Activated gamma-delta T cell treated with Interleukin-2 at 50 U/mL for 16 hours (primary cell): ENCODE measurements around the gene CEMIP.
A peak's percentile ranks its signal among the peaks of the same experiment; 100 is the strongest.
"Not testable (repeated sequence)": the region's sequence is repeated elsewhere in the genome, so short reads cannot be mapped to it uniquely, and the experiment has no call there.

Source experiments
- DNase-seq: peaks from one replicate; pipeline ENCODE4 v3.0.0-alpha.2; 2020

CEMIP gene

DNA sequence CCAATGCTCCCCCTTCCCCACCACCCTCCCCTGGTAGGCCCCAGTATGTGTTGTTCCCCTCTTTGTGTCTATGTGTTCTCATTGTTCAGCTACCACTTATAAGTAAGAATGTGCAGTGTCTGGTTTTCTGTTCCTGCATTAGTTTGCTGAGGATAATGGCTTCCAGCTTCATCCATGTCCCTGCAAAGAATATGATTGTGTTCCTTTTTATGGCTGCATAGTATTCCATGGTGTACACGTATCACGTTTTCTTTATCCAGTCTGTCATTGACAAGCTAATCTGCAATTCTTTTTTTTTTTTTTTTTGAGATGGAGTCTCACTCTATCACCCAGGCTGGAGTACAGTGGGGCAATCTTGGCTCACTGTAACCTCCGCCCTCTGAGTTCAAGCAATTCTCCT is 15.9 kb upstream of the CEMIP start:
- not testable (repeated sequence) for DNase-seq

DNA sequence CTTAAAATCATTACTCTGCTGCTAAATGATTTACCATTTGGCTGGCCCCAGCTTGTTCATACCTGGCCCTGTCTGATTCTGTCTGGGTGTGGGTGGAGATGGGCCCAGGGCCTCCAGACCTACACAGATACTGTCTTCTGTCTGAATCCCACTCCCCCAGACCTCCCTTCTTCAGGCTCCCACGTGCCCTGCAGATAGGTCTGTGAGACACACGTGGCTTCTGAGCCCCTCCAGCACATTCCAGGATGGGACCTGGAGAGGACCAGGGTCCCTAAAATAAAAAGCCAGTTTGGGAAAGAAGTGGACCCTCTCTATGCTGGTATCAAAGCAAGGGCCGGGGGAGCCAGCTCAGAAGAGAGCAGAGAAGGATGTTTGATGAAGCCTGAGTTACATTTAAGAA is 14.6 kb upstream of the CEMIP start:
- DNase-seq, result no peak

DNA sequence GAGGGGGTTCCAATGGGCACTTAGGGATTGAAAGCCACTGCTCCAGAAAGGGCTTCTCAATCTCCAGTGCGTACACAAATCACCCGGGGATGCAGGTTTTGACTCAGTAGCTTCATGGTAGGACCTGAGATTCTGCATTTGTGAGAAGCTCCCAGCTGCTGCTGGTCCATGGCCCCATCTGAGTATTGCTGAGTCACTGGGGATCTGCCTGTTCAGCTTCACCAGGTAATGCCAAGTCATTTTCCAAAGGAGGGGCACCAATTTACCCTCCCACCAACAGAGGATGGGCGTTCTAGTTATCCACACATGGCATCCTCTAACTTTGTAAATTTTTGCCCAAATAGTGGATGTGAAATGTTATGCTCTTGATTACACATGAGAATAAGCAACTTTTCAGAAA is 12.9 kb upstream of the CEMIP start:
- DNase-seq, result no peak

DNA sequence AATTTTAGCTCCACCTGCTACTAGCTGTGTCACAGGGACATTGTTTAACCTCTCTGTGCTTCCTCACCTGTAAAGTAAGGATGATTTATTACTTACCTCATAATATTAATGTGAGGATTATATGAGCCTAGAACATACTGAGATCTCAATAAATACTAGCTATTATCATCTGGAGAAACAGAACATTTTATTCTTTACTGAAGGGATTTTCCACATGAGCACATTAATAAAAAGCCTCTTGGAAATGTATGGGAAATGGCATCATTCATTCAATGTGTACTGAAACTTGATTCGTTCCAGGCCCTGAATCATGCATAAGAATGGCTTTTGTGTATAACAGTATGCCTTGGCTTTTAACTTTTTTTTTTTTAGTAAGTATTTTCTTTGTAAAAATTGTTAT is 11.0 kb upstream of the CEMIP start:
- no peak for DNase-seq

DNA sequence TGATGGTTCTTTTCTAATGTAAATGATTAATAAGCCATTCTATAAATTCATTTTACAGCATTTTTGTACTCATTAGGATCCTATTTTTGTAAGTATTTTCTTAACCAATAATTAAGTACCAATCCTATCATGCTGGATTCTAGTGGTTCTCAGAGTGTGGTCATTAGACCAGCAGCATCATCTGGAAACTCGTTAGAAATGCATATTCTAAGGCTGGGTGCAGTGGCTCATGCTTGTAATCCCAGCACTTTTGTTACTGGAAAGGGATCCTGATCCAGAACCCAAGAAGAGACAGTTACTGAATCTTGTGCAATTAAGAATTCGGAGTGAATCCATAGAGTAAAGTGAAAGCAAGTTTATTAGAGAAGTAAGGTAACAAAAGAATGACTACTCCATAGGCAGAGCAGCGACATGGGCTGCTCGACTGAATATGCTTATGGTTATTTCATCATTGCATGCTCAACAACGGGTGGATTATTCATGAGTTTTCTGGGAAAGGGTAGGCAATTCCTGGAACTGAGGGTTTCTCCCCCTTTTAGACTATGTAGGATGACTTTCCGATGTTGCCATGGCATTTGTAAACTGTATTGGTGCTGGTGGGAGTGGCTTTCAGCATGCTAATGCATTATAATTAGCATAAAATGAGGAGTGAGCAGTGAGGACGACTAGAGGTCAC is 9.9 kb upstream of the CEMIP start:
- DNase-seq, result no peak

DNA sequence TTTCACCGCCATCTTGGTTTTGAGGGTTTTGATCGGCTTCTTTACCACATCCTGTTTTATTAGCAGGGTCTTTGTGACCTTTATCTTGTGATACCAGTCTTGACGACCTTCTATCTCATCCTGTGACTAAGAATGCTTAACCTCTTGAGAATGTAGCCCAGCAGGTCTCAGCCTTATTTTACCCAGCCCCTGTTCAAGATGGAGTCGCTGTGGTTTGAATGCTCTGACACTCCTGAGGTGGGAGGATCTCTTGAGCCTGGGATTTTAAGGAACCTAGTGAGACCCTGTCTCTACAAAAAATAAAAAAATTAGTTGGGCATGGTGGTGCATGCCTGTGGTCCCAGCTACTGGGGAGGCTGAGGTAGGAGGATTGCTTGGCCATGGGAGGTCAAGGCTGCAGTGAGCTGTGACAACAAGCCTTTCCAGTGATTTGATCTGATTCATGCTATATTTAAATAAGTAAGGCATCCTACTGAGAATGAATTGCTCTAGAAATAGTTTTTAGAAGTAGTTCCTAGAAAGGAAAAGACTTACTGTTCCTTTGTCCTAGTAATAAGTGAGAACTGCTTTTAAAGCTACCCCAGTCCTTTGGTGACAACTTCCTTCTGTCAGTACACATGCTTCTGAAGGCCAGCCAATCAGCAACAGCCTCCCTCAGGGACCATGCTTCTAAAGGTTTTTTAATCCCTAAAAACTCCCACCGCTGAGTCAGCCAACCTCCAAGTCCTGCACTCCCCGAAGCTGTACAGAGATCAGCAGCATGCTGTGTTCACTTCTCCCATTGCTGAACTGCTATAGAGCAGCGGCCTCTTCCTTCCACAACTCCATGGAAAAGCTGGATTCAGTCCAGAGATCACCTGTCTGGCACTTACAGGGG is 9.1 kb upstream of the CEMIP start:
- no peak for DNase-seq

DNA sequence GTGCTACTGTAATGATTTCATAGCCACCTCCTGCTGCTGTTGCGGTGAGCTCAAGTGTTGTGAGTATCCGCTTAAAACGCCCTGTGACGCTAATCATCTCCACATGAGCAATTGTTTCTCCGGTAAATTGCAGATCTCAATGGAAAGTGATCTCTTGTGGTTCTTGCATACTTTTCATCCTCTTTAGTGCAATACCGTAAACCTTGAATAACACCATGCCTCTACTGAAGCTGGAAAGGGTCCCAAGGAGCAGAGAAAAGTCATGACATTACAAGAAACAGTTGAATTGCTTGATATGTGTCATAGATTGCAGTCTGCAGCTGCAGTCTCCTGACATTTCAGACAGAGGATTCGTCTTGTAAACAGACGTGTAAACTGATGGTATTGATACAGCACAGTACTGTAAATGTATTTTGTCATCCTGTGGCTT is 6.0 kb upstream of the CEMIP start:
- no peak for DNase-seq

DNA sequence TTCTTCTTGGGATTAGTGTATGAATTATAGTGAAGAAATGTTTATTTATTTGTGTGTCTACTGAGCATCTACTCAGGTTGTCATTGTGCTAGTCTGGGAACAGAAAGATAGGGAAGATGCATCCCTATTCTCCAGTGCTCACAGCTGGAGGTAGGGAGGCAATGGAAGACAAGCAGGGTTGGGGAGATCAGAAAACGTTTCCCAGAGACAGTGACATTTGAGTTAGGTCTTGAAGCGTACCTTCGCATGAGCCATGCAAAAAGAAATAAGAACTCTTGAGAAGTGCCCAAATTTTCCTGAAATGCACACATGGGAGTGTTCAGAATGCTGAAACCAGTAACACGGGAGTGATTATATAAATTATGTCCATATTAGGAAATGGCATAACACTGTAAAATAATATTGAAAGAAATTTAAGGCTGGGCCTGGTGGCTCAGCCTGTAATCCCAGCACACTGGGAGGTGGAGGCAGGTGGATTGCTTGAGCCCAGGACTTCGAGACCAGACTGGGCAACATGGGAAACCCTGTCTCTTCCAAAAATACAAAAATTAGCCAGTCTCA is 5.3 kb upstream of the CEMIP start:
- DNase-seq, result no peak

DNA sequence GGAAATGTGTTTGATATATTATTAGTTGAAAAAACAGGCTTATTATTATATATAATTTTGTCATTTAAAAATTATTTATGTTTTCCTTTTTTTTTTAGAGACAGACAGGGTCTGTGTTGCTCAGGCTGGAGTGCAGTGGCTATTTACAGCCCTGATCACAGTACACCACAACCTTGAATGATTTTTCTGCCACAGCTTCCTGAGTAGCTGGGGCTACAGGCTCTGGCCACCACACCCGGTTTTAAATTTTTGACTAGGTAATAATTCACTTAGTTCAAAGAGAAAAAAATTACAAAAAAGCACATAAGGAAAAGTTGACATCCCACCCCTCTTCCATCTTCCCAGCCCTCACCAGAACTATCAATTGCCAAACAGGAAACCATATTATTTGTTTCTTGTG is 4.7 kb upstream of the CEMIP start:
- no peak for DNase-seq

DNA sequence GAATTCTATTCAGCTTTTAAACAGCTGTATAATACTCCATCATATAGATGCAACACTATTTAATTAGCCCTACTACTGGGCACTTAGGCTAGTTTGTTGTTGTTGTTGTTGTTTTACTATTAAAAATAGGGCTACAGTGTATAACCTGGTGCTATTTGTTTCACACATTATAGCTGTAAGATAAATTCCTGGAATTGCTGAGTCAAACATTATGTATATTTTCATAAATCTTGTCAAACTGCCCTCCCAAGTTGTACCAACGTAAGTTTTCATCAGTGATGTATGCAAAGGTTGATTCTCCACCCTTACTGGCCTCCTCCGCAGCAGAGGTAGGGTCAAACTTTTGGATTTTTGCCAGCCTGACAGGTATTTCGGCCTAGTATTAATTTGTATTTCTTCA is 3.8 kb upstream of the CEMIP start:
- no peak for DNase-seq

DNA sequence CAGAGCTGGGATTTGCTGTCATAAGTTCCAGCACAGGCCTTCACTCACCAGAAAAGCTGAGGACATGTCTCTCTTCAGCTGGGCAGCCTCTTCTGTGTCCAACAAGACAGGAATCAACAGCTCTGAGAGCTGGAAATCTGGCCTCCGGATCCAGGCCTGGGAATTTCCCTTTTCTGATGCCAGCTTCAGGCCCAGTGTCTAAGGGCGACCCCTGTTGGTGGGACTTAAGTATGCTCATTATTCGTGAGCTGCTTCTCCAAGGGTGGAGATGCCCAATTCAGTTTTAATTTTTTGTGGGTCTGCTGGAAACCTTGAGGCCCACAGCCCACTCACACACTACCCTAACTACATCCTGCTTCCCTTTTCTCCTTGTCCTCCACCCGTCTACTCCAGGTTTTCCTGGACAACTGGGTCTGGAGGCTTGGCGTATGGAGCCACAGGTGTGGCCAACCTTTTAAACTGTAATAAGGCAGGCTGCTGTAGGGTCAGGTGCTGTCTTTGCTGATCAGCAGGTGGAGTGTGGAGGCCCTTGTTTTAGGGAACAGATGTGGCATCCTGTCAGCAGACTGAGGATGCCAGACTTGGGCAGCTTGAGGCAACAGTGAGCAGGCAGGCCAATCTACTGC is 2.6 kb upstream of the CEMIP start:
- DNase-seq, result peak; percentile 55

DNA sequence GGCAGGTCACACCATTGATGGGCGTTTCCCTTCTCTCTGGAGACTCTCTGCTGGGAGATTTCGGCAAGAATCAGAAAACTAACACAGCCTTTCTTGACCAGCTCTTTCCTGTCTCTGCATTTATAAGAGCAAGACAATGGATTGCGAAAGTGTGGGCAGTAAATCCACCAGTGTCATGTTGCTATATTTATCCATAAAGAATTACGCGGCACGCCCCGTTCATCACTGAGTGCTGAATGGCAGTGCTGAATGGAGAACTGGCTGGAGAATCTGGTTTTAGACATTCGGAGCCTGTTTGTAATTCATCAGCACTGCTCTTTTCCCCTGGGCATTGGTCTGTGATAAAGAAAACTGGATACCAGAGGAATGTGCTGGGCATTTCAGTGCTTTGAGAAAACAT is 2.0 kb upstream of the CEMIP start:
- DNase-seq, result no peak

DNA sequence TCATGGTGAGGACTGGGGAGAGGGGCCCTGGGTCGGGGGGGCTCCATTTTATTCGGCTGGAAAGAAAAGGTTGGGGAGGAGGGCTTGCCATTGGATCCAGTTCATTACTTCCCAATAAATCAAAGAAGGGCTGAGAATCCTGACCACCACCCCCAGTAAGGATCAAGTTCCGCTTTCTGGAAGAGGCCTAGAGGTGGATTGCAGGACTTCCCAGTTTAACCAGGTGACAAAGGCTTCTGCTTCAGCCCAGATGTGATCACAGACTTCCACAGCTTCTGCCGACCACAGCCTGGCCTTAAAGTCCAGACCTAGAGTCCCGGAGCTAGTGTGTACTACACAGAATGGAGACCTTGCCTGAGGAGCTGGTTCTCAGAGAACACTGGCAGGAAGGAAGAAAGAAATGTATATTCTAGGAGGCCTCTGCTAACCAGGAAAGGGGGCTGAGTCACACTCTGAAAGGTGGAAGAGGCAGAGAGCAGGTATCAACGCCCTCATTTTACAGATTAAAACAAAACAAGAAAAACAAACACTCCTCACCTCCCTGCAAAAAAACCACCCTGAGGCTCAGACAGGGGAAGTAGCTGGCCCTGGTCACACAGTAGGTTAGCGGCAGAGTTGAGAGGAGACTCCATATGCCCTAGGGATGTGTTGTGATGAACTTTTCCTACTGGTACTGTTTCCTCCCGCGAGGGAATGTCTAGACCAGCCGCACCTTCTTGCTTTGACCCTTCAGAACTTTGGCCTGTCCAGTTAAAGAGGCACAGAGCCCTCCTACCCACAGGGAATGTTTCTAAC is 1.1 kb upstream of the CEMIP start:
- DNase-seq, result no peak

DNA sequence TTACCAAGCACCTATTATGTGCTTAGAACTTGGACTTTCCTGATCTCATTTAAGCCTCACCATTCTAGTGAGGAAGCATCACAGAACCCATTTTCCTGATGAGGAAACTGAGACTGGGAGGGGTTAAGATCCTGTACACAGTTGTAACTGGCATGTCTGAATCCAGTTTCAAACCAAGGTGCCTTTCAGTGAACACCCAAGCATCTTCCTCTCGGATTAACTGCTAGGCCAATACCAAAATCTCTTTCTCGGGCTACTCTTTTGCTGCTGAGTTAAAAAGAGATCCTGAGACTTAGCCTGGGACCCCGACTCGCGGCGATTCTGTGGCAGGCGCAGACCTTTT is 578 bp upstream of the CEMIP start:
- no peak for DNase-seq

DNA sequence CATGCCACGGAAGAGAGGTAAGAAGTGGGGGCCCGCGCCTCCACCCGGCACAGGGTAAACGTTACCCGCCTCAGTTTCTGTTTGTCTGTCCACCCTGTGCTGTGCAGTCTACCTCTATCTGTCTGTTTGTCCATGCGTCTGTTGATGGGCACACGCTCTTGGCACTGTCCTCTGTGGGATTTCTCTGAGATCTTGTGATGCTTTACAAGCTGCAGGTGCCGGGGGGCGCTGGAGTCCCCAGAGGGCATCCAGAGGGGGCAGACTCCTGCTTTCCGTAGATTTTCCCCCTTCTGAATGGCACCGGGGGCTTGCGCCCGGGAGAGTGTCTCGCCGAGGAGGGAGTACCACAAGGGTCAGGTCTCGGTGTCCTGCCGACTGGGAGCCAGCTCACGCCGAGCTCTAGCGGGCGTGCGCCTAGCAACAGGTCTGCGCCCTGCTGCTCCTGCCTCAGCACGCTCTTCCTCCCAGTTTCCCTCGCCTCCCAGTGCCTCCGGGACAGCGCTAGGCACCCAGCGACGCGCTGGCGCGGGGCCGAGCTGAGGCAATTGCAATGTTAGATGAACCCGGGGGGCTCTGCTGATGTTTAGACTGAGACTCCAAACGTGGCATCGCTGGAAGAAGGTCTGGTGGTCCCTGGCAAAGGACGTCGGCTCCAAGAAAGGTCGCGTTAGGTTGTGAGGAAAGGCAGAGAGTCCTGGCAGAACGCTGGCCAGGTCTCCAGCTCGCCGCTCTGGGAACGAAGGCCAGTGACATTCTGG is 667 bp downstream of the CEMIP start:
- DNase-seq, result no peak

DNA sequence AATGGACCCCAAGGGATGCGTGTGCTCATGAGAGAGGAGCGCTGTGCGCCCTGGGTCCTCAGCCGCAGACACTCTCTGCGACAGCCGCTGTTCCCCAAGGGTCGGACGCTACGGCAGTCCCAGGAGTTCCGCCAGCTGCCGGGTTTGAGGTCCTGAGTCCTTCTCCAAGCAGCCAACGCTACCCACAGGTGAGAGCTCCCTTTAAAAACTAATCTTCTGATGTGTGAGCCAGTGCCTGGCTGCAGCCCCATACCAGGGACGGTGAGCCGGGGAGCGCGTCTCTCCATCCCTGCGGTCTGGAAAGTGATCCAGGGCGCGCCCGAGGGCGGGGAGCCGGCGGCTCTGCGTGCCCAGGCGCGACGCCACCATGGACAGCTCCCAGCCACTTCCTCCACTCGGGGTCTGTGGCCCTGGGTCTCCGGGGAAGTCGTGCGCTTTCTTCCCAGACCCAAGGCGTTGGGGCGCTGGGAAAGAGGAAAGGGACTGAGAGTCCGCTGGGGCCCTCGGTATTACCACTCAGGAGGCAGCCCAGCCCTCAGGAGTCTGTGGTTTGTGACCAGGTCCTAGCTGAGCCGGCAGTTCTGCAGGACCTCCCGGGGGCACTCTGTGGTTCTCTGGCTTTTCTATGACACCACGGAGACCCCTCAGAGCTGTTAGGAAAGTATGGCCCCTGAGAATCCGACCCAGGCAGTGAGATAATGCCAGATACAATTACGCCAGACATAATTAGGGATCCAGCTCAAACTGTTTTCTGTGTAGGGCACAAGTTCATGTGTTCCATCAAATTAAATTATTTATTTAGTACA is 1.4 kb downstream of the CEMIP start:
- DNase-seq, result no peak

DNA sequence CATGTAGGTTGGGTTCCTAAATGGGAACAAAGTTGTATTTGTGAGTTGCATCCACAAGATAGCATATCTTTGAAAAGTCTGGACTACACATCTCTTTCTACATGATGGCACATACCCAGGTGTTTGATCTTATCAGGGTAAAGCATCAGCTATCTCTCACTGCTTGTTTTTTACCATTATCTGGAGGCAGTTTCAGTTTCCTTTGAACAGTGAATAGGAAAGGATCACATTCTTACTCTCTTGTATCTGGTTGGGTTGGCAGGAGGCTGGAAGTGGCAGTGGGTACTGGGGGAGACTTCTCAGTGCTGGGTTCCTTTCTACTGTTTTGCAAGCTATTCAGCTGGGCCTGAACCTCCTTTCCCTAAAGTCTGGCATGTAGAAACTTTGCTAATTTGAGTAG is 4.1 kb downstream of the CEMIP start:
- no peak for DNase-seq

DNA sequence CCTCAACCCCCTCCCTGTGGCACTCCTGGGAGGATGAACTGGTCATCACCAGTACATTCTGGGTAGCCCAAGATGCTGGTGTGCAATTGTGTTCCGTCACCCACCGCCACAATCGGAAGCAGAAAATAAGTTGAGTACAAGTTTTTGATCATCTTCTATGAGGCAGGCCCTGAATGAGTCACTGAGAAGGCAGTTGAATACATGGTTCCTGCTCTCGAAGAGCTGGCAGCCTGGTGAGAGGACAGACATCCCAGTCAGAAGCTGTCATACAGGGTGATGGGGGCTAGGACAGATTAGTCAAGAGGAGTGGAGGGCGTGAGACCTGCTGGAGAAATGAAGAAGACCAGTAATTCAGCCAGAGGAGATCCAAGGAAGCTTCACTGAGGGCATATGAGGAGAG is 6.2 kb downstream of the CEMIP start:
- DNase-seq, result no peak

DNA sequence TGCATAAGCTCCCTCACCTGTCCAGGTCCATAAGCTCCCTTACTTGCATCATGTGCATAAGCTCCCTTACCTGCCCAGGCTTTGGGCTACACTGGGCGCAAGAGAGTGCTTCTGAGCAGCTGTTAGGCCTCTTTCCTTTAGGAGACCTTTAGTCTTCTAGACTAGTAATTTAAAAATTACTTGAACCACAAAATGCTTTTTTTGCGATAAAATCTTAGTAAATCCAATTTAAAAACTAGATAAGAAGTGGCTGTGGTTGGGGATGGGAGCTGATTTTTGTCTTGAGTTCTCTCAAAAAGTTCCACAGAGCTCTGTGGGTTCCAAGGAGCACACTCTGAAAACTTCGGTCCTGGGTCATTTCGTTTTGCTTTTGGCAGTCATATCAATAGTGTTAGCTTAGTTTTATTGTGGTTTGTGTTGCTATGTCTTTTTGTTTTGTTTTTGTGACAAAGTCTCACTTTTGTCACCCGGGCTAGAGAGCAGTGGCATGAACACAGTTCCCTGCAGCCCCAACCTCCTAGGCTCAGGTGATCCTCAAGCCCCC is 6.7 kb downstream of the CEMIP start:
- no peak for DNase-seq

DNA sequence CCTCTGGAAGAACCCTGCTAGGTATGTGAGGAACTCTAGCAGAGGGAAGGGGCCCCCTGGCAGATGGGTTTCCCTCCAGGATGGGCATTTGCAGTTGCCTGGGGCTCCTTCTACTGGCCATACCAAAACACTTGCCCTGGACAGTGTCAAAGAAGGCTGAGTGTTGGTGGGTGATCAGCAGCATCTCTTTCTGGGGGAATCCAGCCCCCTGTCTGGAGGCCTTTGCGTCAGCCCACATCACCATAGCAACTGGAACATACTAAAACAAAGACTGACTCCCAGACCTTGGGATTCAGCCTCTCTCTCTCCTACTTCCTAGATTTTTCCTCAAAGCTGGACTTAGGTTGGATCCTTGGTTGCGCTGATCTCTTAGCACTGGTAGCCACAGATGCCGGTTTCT is 8.1 kb downstream of the CEMIP start:
- DNase-seq, result no peak

DNA sequence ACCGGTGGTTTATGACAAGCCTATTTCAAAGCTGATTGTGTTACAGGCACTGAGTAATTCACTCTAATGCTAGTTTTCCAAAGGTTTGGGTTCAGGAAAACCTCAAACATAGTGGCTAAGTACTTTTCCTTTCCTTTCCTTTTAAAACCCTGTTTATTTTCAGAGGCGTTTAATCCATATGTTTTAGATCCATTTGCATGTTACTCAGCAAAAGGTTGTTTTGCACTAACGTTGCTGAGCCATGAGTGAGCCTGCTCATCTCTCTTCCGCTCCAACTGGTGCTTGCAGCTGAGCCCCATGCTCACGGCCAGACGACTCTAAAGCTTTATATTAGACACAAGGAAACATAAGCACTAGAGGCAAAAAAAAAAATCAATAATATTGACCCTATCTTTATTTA is 9.4 kb downstream of the CEMIP start:
- no peak for DNase-seq
